GM12878 (cell line): ENCODE results near the gene TKT. TPM values are rescaled to one million over a fixed set of nuclear protein-coding genes. Genes with fewer than 3 reads are reported as not detected.

Experiments
- ATAC-seq: fragments of 200-7000 bp; cut with Tn5 transposase; 3 replicates; pipeline ENCODE4 v1.9.1; 2020; ENCODE audit warnings: mild to moderate bottlenecking, moderate library complexity
- BruUV-seq: library from RNA; stranded (reverse); fragments of 400-500 nt; replicated peaks from 2 replicates; lab custom pipeline; 2021; lab: Mats Ljungman, UMichigan
- CTCF ChIA-PET: fragments of 300-600 bp; sonication (Branson Sonifier 250); formaldehyde crosslinking; extraction: SDS; loops from one replicate; lab custom pipeline; 2021; ENCODE audit warnings: inconsistent platforms; lab: Yijun Ruan, JAX
- POLR2A ChIA-PET: fragments of 350-600 bp; formaldehyde crosslinking; extraction: SDS; loops from one replicate; lab custom pipeline; 2021; ENCODE audit warnings: inconsistent platforms; lab: Charles Lee
- RAD21 ChIA-PET: fragments of 300-600 bp; sonication (Branson Sonifier 250); formaldehyde crosslinking; loops from one replicate; lab custom pipeline; 2023; ENCODE audit warnings: antibody characterized with exemption; ENCODE audit not compliant: unreplicated experiment; lab: Charles Lee
- SMC1A ChIA-PET: fragments of 300-600 bp; sonication (Branson Sonifier 250); formaldehyde crosslinking; loops from one replicate; lab custom pipeline; 2023; ENCODE audit not compliant: unreplicated experiment, uncharacterized antibody; lab: Charles Lee
- DNase-seq: peaks from one replicate; pipeline ENCODE4 v3.0.0-alpha.2; 2011; ENCODE audit warnings: low read depth, low spot score
- FAIRE-seq: peaks from 3 replicates; lab custom pipeline; 2011; peaks lifted over from hg19 to GRCh38; lab: Jason Lieb, UNC
- H2AFZ ChIP-seq: 2 replicates; pipeline ENCODE4 v1.6.0; 2011; ENCODE audit warnings: low read depth, low read length, control low read depth; ENCODE audit not compliant: control insufficient read depth
- H3K27ac ChIP-seq: 2 replicates; pipeline ENCODE4 v1.5.1; 2011; ENCODE audit warnings: control low read depth; ENCODE audit not compliant: control insufficient read depth, insufficient read depth
- H3K27me3 ChIP-seq, 2 experiments: replicated peaks in 1 of 2; 2 replicates each; pipeline versions ENCODE4 v1.6.0 to v1.6.1; 2011; ENCODE audit warnings: low read length in 1 of 2; ENCODE audit not compliant: control insufficient read depth in 2 of 2, insufficient read depth in 2 of 2
- H3K36me3 ChIP-seq, 2 experiments: 2 replicates each; pipeline ENCODE4 v1.5.1; 2011; ENCODE audit warnings: low read length in 1 of 2; ENCODE audit not compliant: control insufficient read depth in 2 of 2, insufficient read depth in 2 of 2
- H3K4me1 ChIP-seq: 2 replicates; pipeline ENCODE4 v1.6.1; 2011; ENCODE audit warnings: mild to moderate bottlenecking, low read length, moderate library complexity, mixed read lengths; ENCODE audit not compliant: control insufficient read depth, insufficient read depth
- H3K4me2 ChIP-seq: 2 replicates; pipeline ENCODE4 v1.6.0; 2011; ENCODE audit warnings: control low read depth; ENCODE audit not compliant: control insufficient read depth, insufficient read depth
- H3K4me3 ChIP-seq: fragments of 200-600 bp; sonication (generic); 2 replicates; pipeline ENCODE4 v1.5.1; 2016
- H3K79me2 ChIP-seq: 2 replicates; pipeline ENCODE4 v1.6.0; 2011; ENCODE audit warnings: low read length; ENCODE audit not compliant: control insufficient read depth, insufficient read depth
- H3K9ac ChIP-seq: 2 replicates; pipeline ENCODE4 v1.8.0; 2011; ENCODE audit warnings: low read length, control low read depth, mixed read lengths; ENCODE audit not compliant: control insufficient read depth, insufficient read depth
- H3K9me3 ChIP-seq: replicated peaks from 3 replicates; pipeline ENCODE4 v1.5.1; 2011; ENCODE audit warnings: mild to moderate bottlenecking, low read length; ENCODE audit not compliant: control insufficient read depth, insufficient read depth
- H4K20me1 ChIP-seq: 2 replicates; pipeline ENCODE4 v1.6.0; 2011; ENCODE audit not compliant: control insufficient read depth, insufficient read depth
- ASH2L ChIP-seq: fragments of 300-600, 200-600 bp; sonication (generic); IDR thresholded peaks from 2 replicates; pipeline ENCODE4 v1.6.1; 2017; ENCODE audit warnings: low read depth, mild to moderate bottlenecking, borderline replicate concordance
- EED ChIP-seq: sonication (generic); IDR thresholded peaks from 2 replicates; pipeline ENCODE4 v1.6.1; 2016; ENCODE audit warnings: antibody characterized with exemption, low read depth
- MEF2A ChIP-seq: IDR thresholded peaks from 2 replicates; pipeline ENCODE4 v1.6.1; 2011; ENCODE audit warnings: low read depth, mild to moderate bottlenecking, low read length, moderate library complexity; ENCODE audit not compliant: insufficient read depth
- NFXL1 ChIP-seq: fragments of 450-650 bp; IDR thresholded peaks from 2 replicates; pipeline ENCODE4 v1.6.1; 2017; ENCODE audit warnings: antibody characterized with exemption, mild to moderate bottlenecking, borderline replicate concordance
- NR2C1 ChIP-seq: fragments of 450-650 bp; IDR thresholded peaks from 2 replicates; pipeline ENCODE4 v1.6.1; 2017; ENCODE audit warnings: antibody characterized with exemption, mild to moderate bottlenecking, moderate library complexity
- POU2F2 ChIP-seq: IDR thresholded peaks from 3 replicates; pipeline ENCODE4 v1.6.1; 2011; ENCODE audit warnings: low read depth, mild to moderate bottlenecking, low read length, borderline replicate concordance
- SIX5 ChIP-seq: IDR thresholded peaks from 2 replicates; pipeline ENCODE4 v1.6.1; 2011; ENCODE audit warnings: mild to moderate bottlenecking, low read depth, low read length, moderate library complexity; ENCODE audit not compliant: severe bottlenecking
- SMARCA5 ChIP-seq: fragments of 450-650 bp; IDR thresholded peaks from 2 replicates; pipeline ENCODE4 v1.6.1; 2017; ENCODE audit warnings: mild to moderate bottlenecking
- SMC3 ChIP-seq: IDR thresholded peaks from 2 replicates; pipeline ENCODE4 v1.6.1; 2011; ENCODE audit warnings: low read length, improper control_type of control experiment, borderline replicate concordance
- SP1 ChIP-seq: IDR thresholded peaks from one replicate; pipeline ENCODE4 v1.6.1; 2011; ENCODE audit warnings: low read depth, low read length
- SREBF1 ChIP-seq: IDR thresholded peaks from 2 replicates; pipeline ENCODE4 v1.6.1; 2012; ENCODE audit warnings: mild to moderate bottlenecking, low read length
- TCF3 ChIP-seq: IDR thresholded peaks from 2 replicates; pipeline ENCODE4 v1.6.1; 2012; ENCODE audit warnings: low read depth, mild to moderate bottlenecking, low read length, borderline replicate concordance; ENCODE audit not compliant: insufficient read depth
- WGBS: methylation state at CpG from one replicate; pipeline ENCODE4 v1.1.6; 2016; ENCODE audit warnings: low lambda C conversion rate; ENCODE audit not compliant: insufficient replicate concordance, insufficient coverage; ENCODE audit errors: missing lambda C conversion rate; 5-methylcytosine and 5-hydroxymethylcytosine counted together
- in situ Hi-C: fragments of 300-500 bp; cut with MboI; formaldehyde crosslinking; loops from 9 replicates; pipeline ENCODE4 v1.14.3; 2018; ENCODE audit warnings: mixed read lengths
- intact Hi-C: fragments of 100-400 bp; cut with micrococcal nuclease; formaldehyde crosslinking; loops from one replicate; pipeline ENCODE4 v1.14.2; 2022; ENCODE audit not compliant: unreplicated experiment
- polyA plus RNA-seq, 11 experiments: library from polyadenylated mRNA; depleted of rRNA in 4 of 11; unstranded in 6 of 11; stranded (reverse) in 5 of 11; fragments of >200 nt; fragmentation: Nextera tagmentation in 4 of 11; fragmentation: Illumina TruSeq in 1 of 11; extraction: Ambion mirVana in 4 of 11; extraction: Trizol in 1 of 11; gene quantifications; 1 replicate in 1 of 11; 2 replicates in 10 of 11; pipeline versions ENCODE4 v1.2.1 to v1.2.3, GENCODE V29; 2011 to 2016; ENCODE audit warnings: inconsistent platforms in 2 of 11, missing spikeins in 2 of 11, low read depth in 1 of 11
- total RNA-seq, 4 experiments: library from RNA; depleted of rRNA in 3 of 4; stranded (reverse); fragments of >200 nt in 3 of 4; fragmentation: Illumina TruSeq in 1 of 4; extraction: Trizol in 1 of 4; gene quantifications; 2 replicates each; pipeline versions ENCODE4 v1.2.1 to v1.2.3, GENCODE V29; 2013 to 2021
- TF ChIP-seq, protein P1 (sequence below): fragments of 450-650 bp; IDR thresholded peaks from 2 replicates; pipeline ENCODE4 v1.6.1; 2016; ENCODE audit warnings: mild to moderate bottlenecking
- TF ChIP-seq, protein P2 (sequence below): IDR thresholded peaks from 2 replicates; pipeline ENCODE4 v1.6.1; 2011; ENCODE audit warnings: borderline replicate concordance, low read depth, mild to moderate bottlenecking, moderate library complexity, low read length; ENCODE audit not compliant: insufficient read depth, poor library complexity, severe bottlenecking
- TF ChIP-seq, protein P3 (sequence below): IDR thresholded peaks from 2 replicates; pipeline ENCODE4 v1.6.1; 2012; ENCODE audit warnings: low read depth, low read length, improper control_type of control experiment

Gene TKT
- total and polyA plus RNA-seq, 10 of the 15 experiments (the other 5 are each of a cell fraction or from before 2014, with no cell fraction given) = 56.4 to 385 (median 143) TPM

DNA sequence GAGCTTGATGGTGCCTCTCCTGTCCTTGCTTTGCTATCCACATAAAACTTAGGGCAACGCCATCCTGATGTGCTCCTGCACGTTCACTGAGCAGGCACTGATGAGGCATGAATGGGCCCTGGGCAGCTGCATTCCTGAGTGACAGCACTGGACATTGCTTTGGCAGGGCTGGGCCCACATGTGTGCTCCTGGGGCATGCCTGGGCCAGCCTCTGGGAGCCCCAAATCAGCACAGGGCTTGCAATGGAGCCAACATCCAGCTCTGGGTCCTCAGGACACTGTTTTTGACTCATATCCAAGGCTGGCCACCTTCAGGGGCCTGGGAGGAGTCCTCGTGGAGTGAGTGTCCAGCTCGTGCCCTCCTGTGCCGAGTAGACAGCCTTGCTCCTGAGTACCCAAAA, 5.9 kb upstream of the TKT start:
- ChIA-PET SMC1A (interaction anchor here (1.0 kb wide), 2 partner anchors 11 to 164 kb away, joined by 3 to 4 read pairs; no protein-coding TSS in a partner anchor), RAD21 (no interaction called here), POLR2A (interaction anchor here (0.6 to 1.7 kb wide), 2 partner anchors 10 to 117 kb away, joined by 3 to 10 read pairs; no protein-coding TSS in a partner anchor), CTCF (no interaction called here)
- Histone ChIP-seq H3K9me3 (no peaks in the 10 kb centered on the region), H3K36me3 (no peaks in the 10 kb centered on the region), H2AFZ (no peak overlapping the region), H3K27ac (no peak overlapping the region), H4K20me1 (no peaks in the 10 kb centered on the region), H3K27me3 (no peaks in the 10 kb centered on the region), H3K79me2 (no peaks in the 10 kb centered on the region), H3K4me3 (no peak overlapping the region), H3K4me2 (no peak overlapping the region), H3K4me1 (no peaks in the 10 kb centered on the region), H3K9ac (no peak overlapping the region)
- in situ Hi-C loops (no loop called here), intact Hi-C loops (no loop called here)
- ATAC-seq (no peak), FAIRE-seq (no peak), DNase-seq (no peak)
- WGBS = 28% methylated on average over 5 of the region's 5 CpGs
- no TSS peak for BruUV-seq
- no peak for TF ChIP-seq SIX5
- TF ChIP-seq SREBF1 = no peak
- no peak for TF ChIP-seq EED

DNA sequence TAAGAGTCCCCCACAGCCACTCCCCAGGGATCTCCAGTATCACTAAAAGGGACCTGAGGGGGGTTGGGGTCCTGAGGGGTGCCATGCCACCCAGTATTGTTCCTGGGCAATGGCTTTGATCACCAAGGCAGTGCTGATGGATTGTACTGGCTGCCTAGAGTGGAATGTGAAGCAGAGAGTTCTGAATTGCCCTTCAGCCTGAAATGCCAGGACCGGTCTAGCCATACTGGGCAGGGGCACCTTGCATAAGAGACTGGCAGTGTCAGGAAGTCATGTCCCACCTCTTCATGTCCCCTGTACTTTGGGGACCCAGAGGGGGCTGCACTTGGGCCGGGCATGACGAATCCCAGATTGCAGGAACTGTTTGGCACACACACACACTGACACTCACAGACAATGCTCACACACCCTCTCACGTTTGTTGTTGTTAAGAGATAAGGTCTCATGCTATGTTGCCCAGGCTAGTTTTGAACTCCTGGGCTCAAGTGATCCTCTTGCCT, 4.5 kb upstream of the TKT start:
- ChIA-PET CTCF (interaction anchor here (1.1 kb wide), 1 partner anchor 146 kb away, joined by 3 read pairs; no protein-coding TSS in a partner anchor), SMC1A (no interaction called here), POLR2A (no interaction called here), RAD21 (no interaction called here)
- WGBS = 73% methylated on average over 4 of the region's 4 CpGs
- intact Hi-C loops = no loop called here
- H3K4me1 ChIP-seq = peaks cover 4% of the 10 kb centered on the region; the same call in 1 of the 2 replicates
- H3K9me3 ChIP-seq = no peaks in the 10 kb centered on the region
- peaks cover 5% of the 10 kb centered on the region for H3K79me2 ChIP-seq
- H3K4me2 ChIP-seq = no peak overlapping the region
- no peak overlapping the region for H3K4me3 ChIP-seq
- H3K27me3 ChIP-seq = no peaks in the 10 kb centered on the region
- no peak for TF ChIP-seq MEF2A
- no peak for TF ChIP-seq ASH2L
- TF ChIP-seq SMC3 = no peak
- TF ChIP-seq, protein P1, sequence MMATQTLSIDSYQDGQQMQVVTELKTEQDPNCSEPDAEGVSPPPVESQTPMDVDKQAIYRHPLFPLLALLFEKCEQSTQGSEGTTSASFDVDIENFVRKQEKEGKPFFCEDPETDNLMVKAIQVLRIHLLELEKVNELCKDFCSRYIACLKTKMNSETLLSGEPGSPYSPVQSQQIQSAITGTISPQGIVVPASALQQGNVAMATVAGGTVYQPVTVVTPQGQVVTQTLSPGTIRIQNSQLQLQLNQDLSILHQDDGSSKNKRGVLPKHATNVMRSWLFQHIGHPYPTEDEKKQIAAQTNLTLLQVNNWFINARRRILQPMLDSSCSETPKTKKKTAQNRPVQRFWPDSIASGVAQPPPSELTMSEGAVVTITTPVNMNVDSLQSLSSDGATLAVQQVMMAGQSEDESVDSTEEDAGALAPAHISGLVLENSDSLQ = no peak
- TF ChIP-seq SREBF1 = no peak
- TF ChIP-seq NR2C1 = no peak
- TF ChIP-seq, protein P2, sequence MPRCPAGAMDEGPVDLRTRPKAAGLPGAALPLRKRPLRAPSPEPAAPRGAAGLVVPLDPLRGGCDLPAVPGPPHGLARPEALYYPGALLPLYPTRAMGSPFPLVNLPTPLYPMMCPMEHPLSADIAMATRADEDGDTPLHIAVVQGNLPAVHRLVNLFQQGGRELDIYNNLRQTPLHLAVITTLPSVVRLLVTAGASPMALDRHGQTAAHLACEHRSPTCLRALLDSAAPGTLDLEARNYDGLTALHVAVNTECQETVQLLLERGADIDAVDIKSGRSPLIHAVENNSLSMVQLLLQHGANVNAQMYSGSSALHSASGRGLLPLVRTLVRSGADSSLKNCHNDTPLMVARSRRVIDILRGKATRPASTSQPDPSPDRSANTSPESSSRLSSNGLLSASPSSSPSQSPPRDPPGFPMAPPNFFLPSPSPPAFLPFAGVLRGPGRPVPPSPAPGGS = no peak
- no peak for TF ChIP-seq POU2F2
- no peak for TF ChIP-seq TCF3
- TF ChIP-seq SP1 = no peak
- TF ChIP-seq, protein P3, sequence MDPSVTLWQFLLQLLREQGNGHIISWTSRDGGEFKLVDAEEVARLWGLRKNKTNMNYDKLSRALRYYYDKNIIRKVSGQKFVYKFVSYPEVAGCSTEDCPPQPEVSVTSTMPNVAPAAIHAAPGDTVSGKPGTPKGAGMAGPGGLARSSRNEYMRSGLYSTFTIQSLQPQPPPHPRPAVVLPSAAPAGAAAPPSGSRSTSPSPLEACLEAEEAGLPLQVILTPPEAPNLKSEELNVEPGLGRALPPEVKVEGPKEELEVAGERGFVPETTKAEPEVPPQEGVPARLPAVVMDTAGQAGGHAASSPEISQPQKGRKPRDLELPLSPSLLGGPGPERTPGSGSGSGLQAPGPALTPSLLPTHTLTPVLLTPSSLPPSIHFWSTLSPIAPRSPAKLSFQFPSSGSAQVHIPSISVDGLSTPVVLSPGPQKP = no peak
- TF ChIP-seq NFXL1 = no peak
- no peak for TF ChIP-seq SMARCA5
- H4K20me1 ChIP-seq = no peaks in the 10 kb centered on the region
- BruUV-seq = no TSS peak
- H3K36me3 ChIP-seq = no peaks in the 10 kb centered on the region
- no peak overlapping the region for H3K9ac ChIP-seq
- DNase-seq (no peak), ATAC-seq (no peak), FAIRE-seq (no peak)
- H2AFZ ChIP-seq = no peak overlapping the region
- no peak overlapping the region for H3K27ac ChIP-seq
- in situ Hi-C loops = no loop called here
